ENCODE data around the gene GGT6. TPM values are rescaled to one million over a fixed set of nuclear protein-coding genes. Genes with fewer than 3 reads are reported as not detected.

Gene GGT6
- total RNA-seq, 1 donor from 2014 or later: not detected

DNA sequence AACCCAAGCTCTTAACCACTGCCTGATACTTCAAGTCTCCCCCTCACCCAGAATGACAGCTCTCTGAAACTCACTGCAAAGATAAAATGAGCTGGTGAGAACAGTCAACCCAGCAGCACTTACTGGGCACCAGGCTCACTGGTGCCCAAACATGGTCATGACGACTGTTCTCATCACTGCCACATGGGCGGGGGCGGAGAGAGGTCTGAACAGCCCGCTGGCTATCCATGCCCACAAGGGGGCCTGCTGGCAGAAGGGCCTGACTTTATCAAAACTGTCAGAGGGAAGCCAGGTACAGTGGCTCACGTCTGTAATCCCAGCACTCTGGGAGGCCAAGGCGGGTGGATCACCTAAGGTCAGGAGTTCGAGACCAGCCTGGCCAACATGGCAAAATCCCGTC lies 9.2 kb downstream of the GGT6 start:
- no peak for DNase-seq
- Mint-ChIP-seq H3K36me3 (ENCODE audit: unreplicated experiment) (no peaks in the 10 kb centered on the region), H3K9me3 (ENCODE audit: unreplicated experiment) (no peaks in the 10 kb centered on the region), H3K4me3 (ENCODE audit: unreplicated experiment) (no peak overlapping the region), H3K27me3 (ENCODE audit: unreplicated experiment) (peaks cover 5% of the 10 kb centered on the region), H3K27ac (ENCODE audit: unreplicated experiment) (no peak overlapping the region), H3K4me1 (ENCODE audit: low read depth, unreplicated experiment) (peaks cover 8% of the 10 kb centered on the region)
- TF ChIP-seq, protein P1, sequence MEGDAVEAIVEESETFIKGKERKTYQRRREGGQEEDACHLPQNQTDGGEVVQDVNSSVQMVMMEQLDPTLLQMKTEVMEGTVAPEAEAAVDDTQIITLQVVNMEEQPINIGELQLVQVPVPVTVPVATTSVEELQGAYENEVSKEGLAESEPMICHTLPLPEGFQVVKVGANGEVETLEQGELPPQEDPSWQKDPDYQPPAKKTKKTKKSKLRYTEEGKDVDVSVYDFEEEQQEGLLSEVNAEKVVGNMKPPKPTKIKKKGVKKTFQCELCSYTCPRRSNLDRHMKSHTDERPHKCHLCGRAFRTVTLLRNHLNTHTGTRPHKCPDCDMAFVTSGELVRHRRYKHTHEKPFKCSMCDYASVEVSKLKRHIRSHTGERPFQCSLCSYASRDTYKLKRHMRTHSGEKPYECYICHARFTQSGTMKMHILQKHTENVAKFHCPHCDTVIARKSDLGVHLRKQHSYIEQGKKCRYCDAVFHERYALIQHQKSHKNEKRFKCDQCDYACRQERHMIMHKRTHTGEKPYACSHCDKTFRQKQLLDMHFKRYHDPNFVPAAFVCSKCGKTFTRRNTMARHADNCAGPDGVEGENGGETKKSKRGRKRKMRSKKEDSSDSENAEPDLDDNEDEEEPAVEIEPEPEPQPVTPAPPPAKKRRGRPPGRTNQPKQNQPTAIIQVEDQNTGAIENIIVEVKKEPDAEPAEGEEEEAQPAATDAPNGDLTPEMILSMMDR (IDR thresholded peaks at IDR 0.05; ENCODE audit: partially characterized antibody, unreplicated experiment): no peak

DNA sequence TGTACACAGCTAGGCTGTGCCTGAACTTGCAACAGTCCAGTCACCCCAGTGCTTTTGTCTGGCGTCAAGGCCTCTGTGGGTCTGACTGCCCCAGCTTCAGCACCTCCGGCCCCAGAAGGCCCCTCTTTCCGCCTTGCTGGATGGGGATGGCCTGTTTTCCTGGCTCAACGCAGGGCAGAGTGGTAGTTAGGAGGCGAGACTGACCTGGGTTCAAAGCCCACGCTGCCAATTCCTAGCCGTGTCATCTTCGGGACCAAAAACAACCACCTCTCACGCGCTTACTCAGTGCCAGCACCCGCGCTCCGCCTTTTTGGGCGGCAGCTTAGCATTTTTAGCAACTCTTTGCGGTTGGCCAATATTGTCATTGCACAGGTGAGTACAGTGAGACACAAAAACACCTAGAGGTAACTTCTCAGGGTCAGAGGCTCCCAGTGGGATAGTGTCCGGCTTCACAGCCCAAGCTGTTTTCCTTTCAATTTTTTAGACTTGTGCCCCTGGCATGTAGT lies 9.8 kb downstream of the GGT6 start:
- no peak for DNase-seq

DNA sequence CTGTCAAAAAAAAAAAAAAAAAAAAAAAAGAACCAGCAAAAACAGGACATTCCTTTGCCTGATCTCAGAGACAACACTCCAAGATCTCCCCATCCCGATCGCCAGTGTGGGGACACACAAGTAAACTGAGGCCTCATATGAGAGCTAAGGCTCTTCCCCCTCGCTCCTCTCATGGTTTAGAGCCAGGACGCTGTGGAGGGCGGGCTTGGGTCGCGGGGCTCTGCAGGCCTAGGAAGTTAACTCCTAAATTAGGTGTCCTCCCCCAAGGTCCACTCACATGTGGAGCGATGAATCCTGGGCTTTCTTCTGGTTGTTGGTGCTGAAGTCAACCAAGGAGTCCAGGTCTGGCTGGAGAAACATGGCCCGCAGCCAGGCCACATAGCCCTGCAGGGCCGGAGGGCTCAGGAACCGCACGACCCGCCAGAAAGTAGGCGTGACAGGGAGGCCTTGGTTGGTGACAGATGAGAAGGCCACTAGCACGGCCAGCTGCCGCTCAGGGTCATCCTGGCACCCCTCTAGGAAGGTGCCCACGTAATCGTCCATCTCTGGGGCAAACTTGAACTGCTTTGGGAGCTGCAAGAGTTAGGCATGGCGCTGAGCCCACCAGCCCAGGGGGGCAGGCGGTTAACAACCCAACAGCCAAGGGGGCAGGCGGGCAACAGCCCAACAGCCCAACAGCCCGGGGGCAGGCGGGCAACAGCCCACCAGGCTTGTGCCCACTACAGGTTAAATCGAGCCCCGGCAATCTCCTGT lies 10.4 kb downstream of the GGT6 start:
- Mint-ChIP-seq H3K4me1 (ENCODE audit: low read depth, unreplicated experiment) (peaks cover 3% of the 10 kb centered on the region), H3K4me3 (ENCODE audit: unreplicated experiment) (no peak overlapping the region), H3K9me3 (ENCODE audit: unreplicated experiment) (no peaks in the 10 kb centered on the region), H3K27ac (ENCODE audit: unreplicated experiment) (no peak overlapping the region), H3K36me3 (ENCODE audit: unreplicated experiment) (no peaks in the 10 kb centered on the region), H3K27me3 (ENCODE audit: unreplicated experiment) (no peaks in the 10 kb centered on the region)
- TF ChIP-seq, protein P1 (IDR thresholded peaks at IDR 0.05; ENCODE audit: partially characterized antibody, unreplicated experiment): no peak
- no peak for DNase-seq

More for the DNA sequence above, 9.8 kb downstream of the GGT6 start:
- no peaks in the 10 kb centered on the region for H3K36me3 Mint-ChIP-seq (ENCODE audit: unreplicated experiment)
- TF ChIP-seq, protein P1 (IDR thresholded peaks at IDR 0.05; ENCODE audit: partially characterized antibody, unreplicated experiment): no peak
- H3K9me3 Mint-ChIP-seq (ENCODE audit: unreplicated experiment): no peaks in the 10 kb centered on the region
- H3K27me3 Mint-ChIP-seq (ENCODE audit: unreplicated experiment): peaks cover 2% of the 10 kb centered on the region
- no peak overlapping the region for H3K4me3 Mint-ChIP-seq (ENCODE audit: unreplicated experiment)
- peaks cover 2% of the 10 kb centered on the region for H3K4me1 Mint-ChIP-seq (ENCODE audit: low read depth, unreplicated experiment)
- no peak overlapping the region for H3K27ac Mint-ChIP-seq (ENCODE audit: unreplicated experiment)

DNA sequence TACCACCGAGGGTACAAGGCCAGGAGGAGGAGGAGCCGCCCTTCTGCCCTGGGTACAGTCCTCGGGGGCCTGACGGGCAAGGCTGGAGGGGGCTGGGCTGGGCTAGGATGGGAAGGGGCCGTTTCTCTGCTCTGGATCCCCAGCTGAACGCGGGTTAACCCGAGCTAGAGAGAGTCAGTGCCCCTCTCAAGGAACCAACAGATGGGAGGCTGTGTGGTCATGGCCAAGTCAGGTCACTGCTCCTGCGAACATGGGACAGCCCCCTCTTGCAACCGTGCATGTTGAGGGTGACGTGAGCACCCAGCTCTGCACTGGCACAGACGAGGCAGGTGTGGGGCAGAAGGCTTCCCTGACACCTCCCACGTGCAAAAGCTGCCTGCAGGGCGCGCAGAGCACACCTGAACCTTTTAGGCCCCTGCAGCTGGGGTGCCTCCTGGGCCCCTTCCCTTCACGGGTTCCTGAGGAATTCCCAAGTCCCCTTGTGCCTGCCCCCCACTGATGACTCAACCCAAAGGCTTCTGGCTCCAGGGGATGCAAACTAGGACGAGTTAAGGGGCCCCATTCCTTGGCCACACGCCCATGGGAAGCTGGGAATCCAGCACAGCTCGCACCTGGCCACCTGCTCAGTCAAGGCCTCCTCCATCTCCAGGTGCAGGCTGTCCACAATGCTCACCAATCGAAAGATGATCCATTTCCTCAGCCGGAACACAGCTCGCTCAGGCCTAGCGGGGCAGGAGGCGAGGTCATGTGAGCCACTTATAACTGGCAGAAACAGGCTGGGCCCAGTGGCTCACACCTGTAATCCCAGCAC lies 11.5 kb downstream of the GGT6 start:
- H3K27ac Mint-ChIP-seq (ENCODE audit: unreplicated experiment): no peak overlapping the region
- no peaks in the 10 kb centered on the region for H3K27me3 Mint-ChIP-seq (ENCODE audit: unreplicated experiment)
- no peak overlapping the region for H3K4me3 Mint-ChIP-seq (ENCODE audit: unreplicated experiment)
- no peaks in the 10 kb centered on the region for H3K36me3 Mint-ChIP-seq (ENCODE audit: unreplicated experiment)
- TF ChIP-seq, protein P1 (IDR thresholded peaks at IDR 0.05; ENCODE audit: partially characterized antibody, unreplicated experiment): no peak
- H3K9me3 Mint-ChIP-seq (ENCODE audit: unreplicated experiment): no peaks in the 10 kb centered on the region
- DNase-seq: no peak
- peaks cover 3% of the 10 kb centered on the region for H3K4me1 Mint-ChIP-seq (ENCODE audit: low read depth, unreplicated experiment)

All from glutamatergic neuron (in vitro differentiated cells).